ENCODE measurements around the gene USP46.

Gene USP46

DNA sequence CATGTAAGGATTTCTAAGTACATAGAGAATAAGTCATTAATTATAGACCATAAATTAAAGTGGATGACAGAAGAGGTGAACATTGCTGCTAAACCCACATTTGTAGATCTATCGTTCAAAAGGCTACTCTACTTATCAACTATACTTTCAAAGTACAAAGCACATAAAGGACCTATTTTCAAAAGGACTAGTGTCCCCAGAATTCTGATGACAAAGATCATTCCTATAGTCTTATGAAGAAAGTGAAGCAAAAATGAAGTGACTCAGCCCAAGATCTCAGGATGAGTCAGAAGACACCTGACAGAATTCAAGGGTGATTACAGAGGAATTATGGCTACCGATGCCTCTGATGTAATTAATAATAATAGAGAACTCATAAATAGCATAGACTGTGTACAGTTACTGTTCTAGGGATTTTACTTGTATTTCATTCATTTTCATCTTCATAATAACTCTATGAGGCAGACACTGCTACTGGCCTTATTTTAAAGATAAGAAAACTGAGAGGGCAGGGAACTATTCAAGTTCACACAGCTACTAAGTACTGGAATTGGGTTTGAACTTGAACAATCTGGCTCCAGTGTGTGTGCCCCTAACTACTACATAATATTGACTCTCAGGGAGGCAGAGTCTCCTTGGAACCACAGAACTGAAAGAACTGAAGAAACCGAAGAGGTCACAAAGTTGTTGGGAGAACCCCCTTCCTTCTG lies 17.1 kb downstream of the USP46 start:
- H3K4me3 Mint-ChIP-seq: no peak overlapping the region

DNA sequence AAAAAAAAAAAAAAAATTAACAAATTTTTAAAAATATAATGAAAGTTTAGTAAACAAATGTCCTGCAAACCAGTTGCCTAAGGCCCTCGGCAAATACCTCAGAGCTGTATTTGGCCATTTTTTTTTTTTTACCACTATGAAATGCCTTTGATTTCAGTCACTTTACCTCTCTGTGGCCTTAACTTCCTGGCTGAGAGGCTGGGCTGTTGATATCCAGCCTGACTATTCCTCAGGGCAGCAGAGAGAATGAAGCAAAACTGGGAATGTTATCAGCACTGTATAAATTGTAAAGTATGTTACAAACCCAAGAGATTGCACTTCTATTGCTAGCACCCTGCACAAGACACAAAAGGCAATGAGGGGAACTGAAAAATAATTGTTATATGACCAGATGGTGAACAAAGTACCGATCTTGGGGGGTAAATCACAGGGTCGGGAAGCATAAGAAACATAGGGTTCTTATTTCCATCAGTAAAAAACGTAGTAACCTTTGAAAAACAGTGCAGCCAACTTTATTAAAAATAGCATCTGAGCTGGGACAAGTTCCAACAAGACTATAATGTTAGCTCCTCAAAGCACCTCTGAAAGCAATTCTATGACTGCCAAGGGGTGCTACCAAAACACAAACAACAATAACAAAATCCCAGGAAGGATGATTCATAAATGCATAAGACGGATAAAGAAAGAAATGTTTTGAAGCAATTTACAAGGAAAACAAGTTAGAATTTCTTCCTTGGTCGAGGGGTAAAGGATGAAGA lies 18.1 kb downstream of the USP46 start:
- Mint-ChIP-seq H3K27ac (no peak overlapping the region), H3K9me3 (no peaks in the 10 kb centered on the region), H3K27me3 (no peaks in the 10 kb centered on the region), H3K4me3 (no peak overlapping the region), H3K4me1 (peaks cover 16% of the 10 kb centered on the region)
- DNase-seq (no peak), ATAC-seq (no peak)

More for the DNA sequence above, 17.1 kb downstream of the USP46 start:
- DNase-seq (no peak), ATAC-seq (peak; percentile 94)
- Mint-ChIP-seq H3K4me1 (peaks cover 16% of the 10 kb centered on the region), H3K9me3 (no peaks in the 10 kb centered on the region), H3K27me3 (no peaks in the 10 kb centered on the region), H3K27ac (no peak overlapping the region)

DNA sequence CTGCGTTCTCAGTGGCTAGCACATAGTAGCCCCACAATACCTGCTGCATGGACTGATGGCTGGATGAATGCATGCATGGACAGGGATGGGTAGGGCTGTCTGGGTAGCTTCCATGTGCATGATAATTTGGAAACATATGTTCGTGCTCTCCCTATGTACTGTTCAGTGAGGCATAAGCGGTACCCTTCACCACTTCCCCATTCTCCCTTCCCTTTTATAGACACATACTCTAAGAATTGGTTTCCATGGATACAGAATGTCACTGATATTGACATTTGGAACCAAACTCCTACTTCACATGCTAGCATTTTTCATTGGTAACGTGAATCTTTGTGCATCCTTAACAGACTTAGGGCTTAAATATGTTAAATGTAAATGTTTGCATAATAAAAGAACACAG lies 20.4 kb downstream of the USP46 start:
- H3K4me3 Mint-ChIP-seq: no peak overlapping the region
- DNase-seq: no peak
- no peak overlapping the region for H3K27ac Mint-ChIP-seq
- ATAC-seq: no peak
- H3K27me3 Mint-ChIP-seq: no peaks in the 10 kb centered on the region
- H3K4me1 Mint-ChIP-seq: peaks cover 16% of the 10 kb centered on the region
- no peaks in the 10 kb centered on the region for H3K9me3 Mint-ChIP-seq

DNA sequence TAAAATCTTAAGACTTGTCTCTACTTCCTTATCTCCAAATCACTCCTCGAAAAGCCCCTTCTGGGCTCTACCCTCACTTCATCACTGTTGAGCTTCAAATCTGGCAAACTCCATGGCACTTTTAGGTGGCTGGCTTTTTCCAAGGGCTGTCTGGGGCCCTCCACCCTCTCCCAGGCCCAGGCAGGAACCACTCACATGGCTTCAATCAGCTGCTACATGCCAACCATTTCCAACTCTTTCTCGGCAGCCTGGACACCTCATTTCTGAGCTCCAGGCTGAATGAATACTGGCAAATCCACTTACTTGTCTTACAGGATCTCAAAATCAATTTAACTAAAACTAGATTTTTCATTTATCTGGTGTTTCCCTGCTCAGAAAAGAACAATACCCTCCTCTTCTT lies 22.0 kb downstream of the USP46 start:
- Mint-ChIP-seq H3K4me1 (peaks cover 12% of the 10 kb centered on the region), H3K27ac (no peak overlapping the region), H3K27me3 (no peaks in the 10 kb centered on the region), H3K4me3 (no peak overlapping the region), H3K9me3 (no peaks in the 10 kb centered on the region)
- DNase-seq (no peak), ATAC-seq (no peak)

DNA sequence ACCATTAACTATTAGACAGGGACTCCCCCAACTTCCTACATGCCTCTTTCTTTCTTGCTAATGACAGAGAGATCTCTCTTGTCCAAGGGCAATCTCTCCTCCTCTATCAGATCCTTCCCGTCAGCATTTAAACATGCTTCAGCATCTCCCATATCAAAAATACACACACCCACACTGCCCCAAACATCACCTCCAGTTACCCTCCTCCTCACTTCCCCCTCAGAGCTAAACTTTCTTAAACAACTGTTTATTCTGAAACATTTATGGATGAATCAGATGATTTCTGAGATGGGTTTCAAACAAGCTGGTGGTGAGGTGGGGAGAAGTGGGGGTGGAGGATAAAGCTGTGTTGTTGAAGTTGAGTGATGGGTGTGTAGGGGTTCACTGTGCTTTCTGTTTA lies 23.5 kb downstream of the USP46 start:
- H3K9me3 Mint-ChIP-seq: no peaks in the 10 kb centered on the region
- ATAC-seq: no peak
- H3K27me3 Mint-ChIP-seq: no peaks in the 10 kb centered on the region
- no peak overlapping the region for H3K27ac Mint-ChIP-seq
- no peak for DNase-seq
- H3K4me3 Mint-ChIP-seq: no peak overlapping the region
- H3K4me1 Mint-ChIP-seq: no peaks in the 10 kb centered on the region

DNA sequence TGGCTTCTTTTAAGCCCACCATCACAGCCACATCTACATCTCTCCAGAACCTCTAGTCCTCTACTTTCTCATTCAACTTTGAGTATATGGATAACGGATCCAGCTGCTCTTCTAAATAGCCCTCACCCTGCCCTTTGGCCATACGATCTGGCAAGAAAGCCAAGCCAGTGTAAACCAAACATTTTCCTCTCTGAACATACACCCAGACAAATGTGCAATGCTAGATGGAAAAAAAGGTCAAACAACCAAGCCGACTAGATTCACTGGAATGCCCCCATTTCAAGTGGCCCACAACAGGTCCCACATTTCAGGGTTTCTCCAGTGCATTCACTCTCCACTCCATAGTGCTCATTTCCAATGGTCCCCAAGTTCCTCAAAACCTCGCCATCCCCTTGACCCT lies 24.0 kb downstream of the USP46 start:
- Mint-ChIP-seq H3K4me1 (no peaks in the 10 kb centered on the region), H3K27ac (no peak overlapping the region), H3K9me3 (no peaks in the 10 kb centered on the region), H3K27me3 (no peaks in the 10 kb centered on the region), H3K4me3 (no peak overlapping the region)
- no peak for ATAC-seq
- DNase-seq: no peak

DNA sequence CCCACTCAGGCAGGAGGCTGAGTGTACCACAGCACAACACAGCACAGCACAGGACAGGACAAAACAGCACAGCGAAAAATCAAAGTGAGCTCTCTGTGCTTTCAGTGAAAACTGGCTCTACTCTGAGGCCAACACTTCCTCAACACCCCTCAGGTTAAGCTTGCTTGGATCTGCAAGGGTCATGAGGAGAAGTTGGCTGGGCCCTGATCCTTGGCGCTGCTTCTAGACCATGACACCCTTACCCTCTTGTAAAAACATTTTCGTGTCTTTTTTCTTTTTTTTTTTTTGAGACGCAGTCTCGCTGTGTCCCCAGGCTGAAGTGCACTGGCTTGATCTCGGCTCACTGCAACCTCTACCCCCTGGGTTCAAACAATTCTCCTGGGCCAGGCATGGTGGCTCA lies 25.3 kb downstream of the USP46 start:
- DNase-seq: no peak
- H3K27me3 Mint-ChIP-seq: no peaks in the 10 kb centered on the region
- H3K9me3 Mint-ChIP-seq: no peaks in the 10 kb centered on the region
- H3K4me3 Mint-ChIP-seq: no peak overlapping the region
- no peaks in the 10 kb centered on the region for H3K4me1 Mint-ChIP-seq
- ATAC-seq: no peak
- H3K27ac Mint-ChIP-seq: no peak overlapping the region

DNA sequence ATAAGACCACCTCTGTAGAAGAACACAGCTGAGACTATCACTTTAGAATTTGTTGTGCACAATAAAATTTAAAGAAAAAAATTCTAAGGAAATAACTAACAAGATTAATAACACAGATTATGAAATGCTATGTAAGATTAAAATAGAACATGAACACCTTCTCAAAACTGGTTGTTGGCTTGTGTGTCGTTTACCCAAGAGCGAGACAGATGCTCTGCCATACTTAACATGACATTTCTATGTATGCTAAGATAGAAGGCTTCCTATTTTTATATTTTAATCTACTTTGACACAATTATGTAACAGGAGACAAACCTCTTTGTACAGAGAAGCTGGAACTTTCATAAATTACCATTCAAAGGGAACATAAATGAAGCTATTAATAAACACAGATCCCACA lies 30.1 kb downstream of the USP46 start:
- Mint-ChIP-seq H3K27ac (no peak overlapping the region), H3K27me3 (no peaks in the 10 kb centered on the region), H3K4me3 (no peak overlapping the region), H3K9me3 (no peaks in the 10 kb centered on the region), H3K4me1 (no peaks in the 10 kb centered on the region)
- DNase-seq: no peak
- ATAC-seq: no peak

DNA sequence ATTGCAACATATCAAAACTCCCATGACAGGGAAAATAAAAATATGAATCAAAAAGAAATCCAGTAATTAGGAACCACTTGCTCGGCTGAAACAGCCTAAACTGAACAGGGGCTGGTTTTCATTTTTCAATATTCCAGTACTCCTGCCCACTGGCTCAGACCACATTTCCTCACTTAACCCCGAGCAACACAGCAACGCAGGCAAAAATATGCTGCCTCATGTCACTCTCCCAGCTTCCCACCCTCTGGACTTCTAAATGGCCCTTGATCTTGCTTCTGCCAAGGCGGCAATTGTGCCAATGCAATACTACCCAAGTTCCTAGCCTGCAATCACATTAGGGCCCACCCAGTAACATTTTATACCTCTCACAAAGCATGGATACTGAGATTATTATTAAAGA lies 30.6 kb downstream of the USP46 start:
- no peak for DNase-seq
- Mint-ChIP-seq H3K27me3 (no peaks in the 10 kb centered on the region), H3K27ac (no peak overlapping the region), H3K4me3 (no peak overlapping the region), H3K4me1 (no peaks in the 10 kb centered on the region), H3K9me3 (no peaks in the 10 kb centered on the region)
- ATAC-seq: no peak

DNA sequence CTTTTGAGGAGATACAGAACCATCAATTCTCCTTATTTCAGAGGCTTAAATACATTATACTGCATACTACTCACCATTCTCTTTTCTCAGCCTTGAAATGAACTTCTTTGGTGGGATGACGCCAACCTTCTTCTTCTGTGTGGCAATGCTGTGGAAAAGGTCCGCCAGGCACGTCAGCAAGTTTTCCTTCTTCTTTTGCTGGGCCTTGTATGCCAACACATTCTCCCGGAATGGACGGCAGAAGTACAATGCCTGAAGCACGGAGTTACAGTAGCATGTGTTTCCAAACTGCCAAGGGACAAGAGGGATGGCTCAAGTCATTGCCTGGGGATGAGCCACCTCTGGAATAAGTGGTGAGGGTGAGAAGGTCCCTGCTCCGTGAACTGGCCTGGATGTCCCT lies 31.2 kb downstream of the USP46 start:
- Mint-ChIP-seq H3K4me3 (no peak overlapping the region), H3K4me1 (no peaks in the 10 kb centered on the region), H3K9me3 (no peaks in the 10 kb centered on the region), H3K27me3 (no peaks in the 10 kb centered on the region), H3K27ac (no peak overlapping the region)
- no peak for DNase-seq
- no peak for ATAC-seq

DNA sequence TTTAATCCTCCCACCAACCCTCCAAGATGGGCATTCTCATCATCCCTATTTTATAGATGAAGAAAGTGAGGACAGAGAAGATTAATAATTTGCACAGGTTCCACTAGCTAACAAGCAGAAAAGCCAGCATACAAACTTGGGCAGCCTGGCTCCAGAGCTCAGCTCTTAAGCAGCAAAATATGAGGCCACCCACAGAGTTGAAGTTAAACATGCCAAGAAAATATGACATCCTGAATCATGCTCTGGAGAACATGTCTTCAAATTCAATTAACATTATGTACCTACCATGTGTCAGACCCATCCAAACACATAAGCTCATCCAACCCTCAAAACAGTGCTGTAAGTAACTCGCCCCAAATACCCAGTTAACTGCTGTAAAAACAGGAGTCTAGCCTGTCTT lies 33.9 kb downstream of the USP46 start:
- Mint-ChIP-seq H3K9me3 (no peaks in the 10 kb centered on the region), H3K4me1 (no peaks in the 10 kb centered on the region), H3K27ac (no peak overlapping the region), H3K4me3 (no peak overlapping the region), H3K27me3 (no peaks in the 10 kb centered on the region)
- DNase-seq (no peak), ATAC-seq (no peak)

DNA sequence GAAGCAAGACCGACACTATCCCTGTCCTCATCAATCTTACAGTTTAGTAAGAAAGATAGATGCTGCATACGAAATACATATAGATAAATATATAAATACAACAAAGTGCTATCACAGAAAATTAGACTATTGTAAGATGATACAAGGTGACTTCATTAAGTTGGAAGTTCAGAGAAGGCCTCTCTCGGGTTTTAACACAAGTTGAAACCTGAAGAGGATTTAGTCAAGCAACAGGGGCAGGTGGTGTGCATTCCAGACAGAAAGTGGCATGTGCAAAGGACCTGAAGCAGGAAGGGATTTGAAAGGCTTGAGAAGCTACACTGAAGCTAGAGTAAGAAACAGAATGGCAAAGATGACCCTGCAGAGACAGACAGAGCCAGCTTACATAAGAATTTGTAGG lies 36.5 kb downstream of the USP46 start:
- Mint-ChIP-seq H3K27ac (no peak overlapping the region), H3K27me3 (no peaks in the 10 kb centered on the region), H3K4me1 (peaks cover 3% of the 10 kb centered on the region), H3K9me3 (no peaks in the 10 kb centered on the region), H3K4me3 (no peak overlapping the region)
- ATAC-seq (no peak), DNase-seq (no peak)

DNA sequence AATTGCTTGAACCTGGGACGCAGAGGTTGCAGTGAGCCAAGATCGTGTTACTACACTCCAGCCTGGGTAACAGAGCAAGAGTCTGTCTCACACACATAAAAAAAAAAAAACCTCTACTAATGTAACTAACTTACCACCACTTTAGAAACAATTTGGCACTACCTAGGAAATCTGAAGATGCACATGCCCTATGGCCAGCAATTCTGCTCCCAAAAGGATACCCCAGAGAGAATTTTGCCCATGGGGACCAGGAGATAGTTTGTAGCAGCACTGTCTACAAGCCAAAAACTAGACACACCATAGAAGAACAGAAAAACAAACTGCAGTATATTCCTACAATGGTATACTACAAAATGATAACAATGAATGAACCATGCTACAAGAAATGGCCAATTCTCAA lies 37.5 kb downstream of the USP46 start:
- no peak overlapping the region for H3K27ac Mint-ChIP-seq
- no peaks in the 10 kb centered on the region for H3K9me3 Mint-ChIP-seq
- no peak for ATAC-seq
- no peaks in the 10 kb centered on the region for H3K27me3 Mint-ChIP-seq
- H3K4me3 Mint-ChIP-seq: no peak overlapping the region
- H3K4me1 Mint-ChIP-seq: peaks cover 7% of the 10 kb centered on the region
- DNase-seq: no peak

DNA sequence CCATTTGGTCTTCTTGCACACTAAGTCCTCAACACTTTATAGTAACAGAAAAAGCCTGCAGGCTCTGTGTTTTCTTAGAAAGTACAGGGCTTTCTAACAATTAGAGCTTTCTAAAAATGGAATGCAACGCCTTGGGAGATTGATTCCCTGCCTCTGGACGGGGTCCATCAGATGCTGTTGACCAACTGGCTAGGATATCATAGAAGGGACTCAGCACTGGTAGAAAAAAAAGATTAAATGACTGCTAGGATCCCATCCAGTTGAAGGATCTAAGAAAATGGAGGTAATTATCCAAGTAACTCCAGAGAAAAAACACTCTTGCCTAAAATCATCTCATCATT lies 39.5 kb downstream of the USP46 start:
- no peak overlapping the region for H3K27ac Mint-ChIP-seq
- ATAC-seq: no peak
- H3K27me3 Mint-ChIP-seq: no peaks in the 10 kb centered on the region

DNA sequence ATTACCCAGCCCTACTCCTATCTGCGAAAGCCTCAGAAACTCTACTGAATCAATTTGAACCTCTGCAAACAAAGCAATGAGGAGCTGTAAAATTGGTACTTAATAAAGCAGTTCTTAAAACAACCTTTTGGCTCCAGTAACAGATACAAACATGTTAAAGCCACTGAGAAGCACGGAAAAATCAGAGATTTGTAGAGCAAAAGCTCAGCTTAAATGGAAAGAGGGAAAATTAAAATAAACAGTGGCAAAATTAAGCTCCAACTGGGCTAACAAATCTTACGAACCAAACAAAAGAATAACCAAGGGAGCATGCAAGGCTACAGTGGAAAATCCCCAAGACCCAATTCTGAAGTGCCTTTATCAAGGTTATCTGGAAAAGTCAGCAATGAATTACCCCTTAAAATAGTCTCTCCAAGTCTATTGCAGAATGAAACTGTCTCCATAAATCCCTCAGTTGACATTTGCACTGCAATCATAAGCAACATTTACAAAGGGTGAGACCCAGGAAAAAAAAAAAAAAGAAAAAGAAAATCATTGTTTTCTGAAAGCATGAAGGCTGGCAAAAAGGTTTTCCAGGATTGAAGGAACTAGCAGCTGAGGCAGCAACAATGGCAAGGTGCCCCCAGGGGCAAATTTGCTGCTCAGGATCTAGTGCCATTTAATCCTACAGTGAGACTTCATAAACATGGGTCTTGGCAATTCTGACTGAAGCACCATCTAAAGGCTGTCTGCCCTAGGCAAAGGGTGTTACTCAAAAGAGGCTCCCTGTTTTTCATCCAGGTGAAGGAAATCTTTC lies 40.1 kb downstream of the USP46 start:
- Mint-ChIP-seq H3K27ac (peak overlapping the region in 1 of 2 donors; percentile 5), H3K4me3 (no peak overlapping the region)

More for the DNA sequence above, 39.5 kb downstream of the USP46 start:
- Mint-ChIP-seq H3K9me3 (no peaks in the 10 kb centered on the region), H3K4me1 (peaks cover 7% of the 10 kb centered on the region), H3K4me3 (no peak overlapping the region)
- no peak for DNase-seq

DNA sequence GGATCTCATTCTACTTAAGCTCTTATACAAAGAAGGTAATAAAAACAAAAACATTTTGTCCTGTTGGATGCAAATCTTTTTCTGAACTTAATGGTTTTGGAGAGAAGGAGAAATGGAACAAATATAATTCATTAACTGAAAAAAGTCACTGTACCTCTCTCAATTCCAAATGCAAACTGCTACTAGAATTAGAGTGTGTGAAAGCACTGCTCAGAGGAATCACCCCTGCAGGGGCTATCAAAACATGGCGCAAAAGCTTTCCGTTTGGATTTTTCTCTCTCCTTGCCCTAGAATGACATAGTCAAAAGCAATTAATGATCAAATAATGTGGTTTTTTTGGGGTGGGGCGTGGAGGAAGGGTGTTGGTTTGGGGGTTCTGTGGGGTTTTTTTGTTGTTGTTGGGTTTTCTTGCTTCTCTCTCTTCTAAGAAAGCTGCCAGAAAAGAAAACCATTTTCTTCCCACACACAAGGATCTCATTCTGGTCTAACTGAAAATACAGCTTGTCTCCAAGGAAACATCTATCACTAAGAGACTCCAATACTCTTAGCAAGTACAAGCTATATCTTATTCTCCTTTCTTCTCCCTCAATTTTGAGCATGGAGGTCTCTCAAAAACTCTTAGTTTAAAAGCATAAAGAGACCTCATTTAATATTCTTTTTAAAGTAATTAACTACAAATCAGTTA lies 41.6 kb downstream of the USP46 start:
- Mint-ChIP-seq H3K27ac (no peak overlapping the region), H3K9me3 (peaks cover 0 to 4% of the 10 kb centered on the region in 2 donors), H3K4me1 (peaks cover 7% of the 10 kb centered on the region), H3K4me3 (no peak overlapping the region), H3K27me3 (no peaks in the 10 kb centered on the region)
- DNase-seq (no peak), ATAC-seq (peak; percentile 31)

More for the DNA sequence above, 40.1 kb downstream of the USP46 start:
- no peaks in the 10 kb centered on the region for H3K27me3 Mint-ChIP-seq
- DNase-seq: no peak
- no peaks in the 10 kb centered on the region for H3K9me3 Mint-ChIP-seq
- no peak for ATAC-seq
- peaks cover 7% of the 10 kb centered on the region for H3K4me1 Mint-ChIP-seq

Measured in stimulated activated naive CD8-positive, alpha-beta T cell treated with anti-CD3 and anti-CD28 coated beads, Interleukin-15, amount 100 ng/mL, for 72 hours (primary cell).